Keratinocyte (primary cell): ENCODE data around the gene CD300C. TPM values are rescaled to one million over a fixed set of nuclear protein-coding genes. Genes with fewer than 3 reads are reported as not detected.

Experiments used
- DNase-seq: peaks from one replicate; pipeline ENCODE4 v3.0.0-alpha.2; 2011; ENCODE audit warnings: low read depth, missing footprints, low spot score
- FAIRE-seq: peaks from 2 replicates; lab custom pipeline; 2011; peaks lifted over from hg19 to GRCh38; lab: Jason Lieb, UNC
- H2AFZ ChIP-seq: 2 replicates; pipeline ENCODE4 v1.6.0; 2012; ENCODE audit warnings: low read length, control low read depth, inconsistent platforms; ENCODE audit not compliant: control insufficient read depth
- H3K27ac ChIP-seq: 2 replicates; pipeline ENCODE4 v1.5.1; 2011; ENCODE audit warnings: low read length; ENCODE audit not compliant: control insufficient read depth, insufficient read depth
- H3K27me3 ChIP-seq: 3 replicates; pipeline ENCODE4 v1.6.0; 2011; ENCODE audit warnings: low read length; ENCODE audit not compliant: control insufficient read depth, insufficient read depth; ENCODE audit errors: extremely low read depth
- H3K36me3 ChIP-seq, 2 experiments: 2 replicates in 1 of 2; 3 replicates in 1 of 2; pipeline ENCODE4 v1.5.1; 2011; ENCODE audit warnings: low read length in 2 of 2, mild to moderate bottlenecking in 1 of 2; ENCODE audit not compliant: control insufficient read depth in 2 of 2, insufficient read depth in 2 of 2; ENCODE audit errors: extremely low read depth in 1 of 2
- H3K4me1 ChIP-seq: 3 replicates; pipeline ENCODE4 v1.5.1; 2011; ENCODE audit warnings: low read length; ENCODE audit not compliant: control insufficient read depth, insufficient read depth; ENCODE audit errors: extremely low read depth
- H3K4me2 ChIP-seq: 3 replicates; pipeline ENCODE4 v1.6.0; 2011; ENCODE audit warnings: low read depth, low read length; ENCODE audit not compliant: control insufficient read depth, insufficient read depth; ENCODE audit errors: extremely low read depth
- H3K4me3 ChIP-seq, 3 experiments: fragments of 200-600 bp in 1 of 3; sonication (generic) in 1 of 3; 2 replicates in 2 of 3; 3 replicates in 1 of 3; pipeline ENCODE4 v1.5.1; 2011 to 2016; ENCODE audit warnings: low read length in 3 of 3, mild to moderate bottlenecking in 3 of 3, control low read depth in 2 of 3, inconsistent platforms in 1 of 3, low read depth in 1 of 3, mixed read lengths in 1 of 3, mixed run types in 1 of 3, moderate library complexity in 1 of 3; ENCODE audit not compliant: control insufficient read depth in 2 of 3, insufficient read depth in 2 of 3; ENCODE audit errors: extremely low read depth in 1 of 3
- H3K79me2 ChIP-seq: 2 replicates; pipeline ENCODE4 v1.6.0; 2012; ENCODE audit warnings: low read length; ENCODE audit not compliant: control insufficient read depth, insufficient read depth
- H3K9ac ChIP-seq: 3 replicates; pipeline ENCODE4 v1.6.0; 2011; ENCODE audit warnings: low read length; ENCODE audit not compliant: control insufficient read depth, insufficient read depth; ENCODE audit errors: extremely low read depth
- H3K9me1 ChIP-seq: 3 replicates; pipeline ENCODE4 v1.6.0; 2011; ENCODE audit warnings: low read length; ENCODE audit not compliant: control insufficient read depth, insufficient read depth; ENCODE audit errors: extremely low read depth
- H3K9me3 ChIP-seq: 2 replicates; pipeline ENCODE4 v1.5.1; 2012; ENCODE audit warnings: low read depth, low read length; ENCODE audit not compliant: control insufficient read depth
- H4K20me1 ChIP-seq: 3 replicates; pipeline ENCODE4 v1.6.0; 2011; ENCODE audit warnings: low read length; ENCODE audit not compliant: control insufficient read depth, insufficient read depth; ENCODE audit errors: extremely low read depth
- EZH2 ChIP-seq: IDR thresholded peaks from one replicate; pipeline ENCODE4 v1.6.1; 2012; ENCODE audit warnings: inconsistent platforms, mild to moderate bottlenecking, low read length, moderate library complexity
- dilution Hi-C: fragments of 300-500 bp; cut with MboI; formaldehyde crosslinking; loops from one replicate; pipeline ENCODE4 v1.7.0; 2020; ENCODE audit warnings: low sequenced_read_pairs; ENCODE audit not compliant: extremely low pct_ligation_motif_present
- polyA plus RNA-seq, 5 experiments: library from polyadenylated mRNA; depleted of rRNA in 3 of 5; stranded (reverse) in 3 of 5; stranded (forward) in 1 of 5; unstranded in 1 of 5; fragments of >200 nt; gene quantifications; 1 replicate in 1 of 5; 2 replicates in 3 of 5; 3 replicates in 1 of 5; pipeline versions ENCODE4 v1.2.1 to v1.2.3, GENCODE V29; 2011 to 2012; ENCODE audit warnings: missing spikeins in 2 of 5, low read depth in 1 of 5, low replicate concordance in 1 of 5
- TF ChIP-seq, protein P1 (sequence below), 3 experiments: IDR thresholded peaks in 1 of 3; conservative IDR thresholded peaks in 1 of 3; optimal IDR thresholded peaks in 1 of 3; 2 replicates in 2 of 3; 3 replicates in 1 of 3; pipeline versions ENCODE3 to v1.5.1; 2011; ENCODE audit warnings: low read length in 3 of 3, mild to moderate bottlenecking in 3 of 3, moderate library complexity in 2 of 3, control low read depth in 1 of 3, inconsistent platforms in 1 of 3; ENCODE audit not compliant: insufficient read depth in 2 of 3; ENCODE audit errors: extremely low read depth in 1 of 3

CD300C gene
- polyA plus RNA-seq, 1 donor (not counting 4 experiments of a cell fraction or from before 2014, with no cell fraction given) = not detected

DNA sequence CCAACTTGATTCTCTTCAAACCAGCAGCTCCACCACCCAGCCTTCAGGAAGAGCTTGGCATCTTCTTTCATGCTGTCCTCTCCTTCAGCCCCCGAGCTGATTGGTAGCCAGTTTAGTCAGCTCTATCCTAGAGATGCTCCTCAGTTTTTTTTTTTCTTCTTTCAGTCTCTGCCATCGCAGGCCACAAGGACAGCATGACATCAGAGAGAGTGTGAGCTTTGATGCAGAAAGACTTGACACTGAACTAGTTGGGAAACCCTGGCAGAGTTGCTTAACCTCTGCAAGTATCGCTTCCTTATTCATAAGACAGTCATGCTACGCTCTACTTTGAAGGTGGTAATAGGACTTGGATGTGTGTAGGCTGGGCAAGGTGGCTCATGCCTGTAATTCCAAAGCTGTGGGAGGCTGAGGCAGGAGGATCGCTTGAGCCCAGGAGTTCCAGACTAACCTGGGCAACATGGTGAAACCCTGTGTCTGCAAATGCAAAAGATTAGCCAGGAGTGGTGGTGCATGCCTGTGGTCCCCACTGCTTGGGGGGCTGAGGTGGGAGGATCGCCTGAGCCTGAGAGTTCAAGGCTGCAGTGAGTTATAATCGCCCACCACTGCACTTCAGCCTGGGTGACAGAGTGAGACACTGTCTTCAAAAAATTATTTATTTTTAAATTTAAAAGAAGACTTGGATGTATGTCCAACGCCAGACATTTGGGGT is 17.3 kb downstream of the CD300C start:
- FAIRE-seq (no peak), DNase-seq (no peak)
- Histone ChIP-seq H4K20me1 (no peaks in the 10 kb centered on the region), H3K4me3 (no peak overlapping the region), H3K4me1 (no peaks in the 10 kb centered on the region), H3K9ac (no peak overlapping the region), H3K4me2 (no peak overlapping the region), H3K36me3 (no peaks in the 10 kb centered on the region), H3K9me1 (no peaks in the 10 kb centered on the region), H3K79me2 (no peaks in the 10 kb centered on the region), H3K27me3 (no peaks in the 10 kb centered on the region), H3K27ac (no peak overlapping the region), H3K9me3 (no peaks in the 10 kb centered on the region), H2AFZ (no peak overlapping the region)
- dilution Hi-C loops = no loop called here
- TF ChIP-seq, protein P1, sequence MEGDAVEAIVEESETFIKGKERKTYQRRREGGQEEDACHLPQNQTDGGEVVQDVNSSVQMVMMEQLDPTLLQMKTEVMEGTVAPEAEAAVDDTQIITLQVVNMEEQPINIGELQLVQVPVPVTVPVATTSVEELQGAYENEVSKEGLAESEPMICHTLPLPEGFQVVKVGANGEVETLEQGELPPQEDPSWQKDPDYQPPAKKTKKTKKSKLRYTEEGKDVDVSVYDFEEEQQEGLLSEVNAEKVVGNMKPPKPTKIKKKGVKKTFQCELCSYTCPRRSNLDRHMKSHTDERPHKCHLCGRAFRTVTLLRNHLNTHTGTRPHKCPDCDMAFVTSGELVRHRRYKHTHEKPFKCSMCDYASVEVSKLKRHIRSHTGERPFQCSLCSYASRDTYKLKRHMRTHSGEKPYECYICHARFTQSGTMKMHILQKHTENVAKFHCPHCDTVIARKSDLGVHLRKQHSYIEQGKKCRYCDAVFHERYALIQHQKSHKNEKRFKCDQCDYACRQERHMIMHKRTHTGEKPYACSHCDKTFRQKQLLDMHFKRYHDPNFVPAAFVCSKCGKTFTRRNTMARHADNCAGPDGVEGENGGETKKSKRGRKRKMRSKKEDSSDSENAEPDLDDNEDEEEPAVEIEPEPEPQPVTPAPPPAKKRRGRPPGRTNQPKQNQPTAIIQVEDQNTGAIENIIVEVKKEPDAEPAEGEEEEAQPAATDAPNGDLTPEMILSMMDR (optimal IDR thresholded peaks at IDR 0.05 in 1 of 3, IDR thresholded peaks at IDR 0.05 in 1 of 3, conservative IDR thresholded peaks at IDR 0.05 in 1 of 3; ENCODE audit: extremely low read depth in 1 of 3, insufficient read depth in 2 of 3, low read length in 3 of 3) = no peak
- no peak for TF ChIP-seq EZH2

DNA sequence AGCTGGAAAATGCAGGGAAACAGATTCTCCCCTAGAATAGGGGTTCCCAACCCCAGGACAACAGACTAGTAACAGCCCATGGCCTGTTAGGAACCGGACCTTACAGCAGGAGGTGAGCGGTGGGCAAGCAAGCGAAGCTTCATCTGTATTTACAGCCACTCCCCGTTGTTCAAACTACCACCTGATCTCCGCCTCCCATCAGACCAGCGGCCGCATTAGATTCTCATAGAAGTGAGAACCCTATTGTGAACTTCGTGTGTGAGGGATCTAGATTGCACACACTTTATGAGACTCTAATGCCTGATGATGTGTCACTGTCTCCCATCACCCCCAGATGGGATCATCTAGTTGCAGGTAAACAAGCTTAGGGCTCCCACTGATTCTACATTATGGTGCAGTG is 18.2 kb downstream of the CD300C start:
- Histone ChIP-seq H4K20me1 (no peaks in the 10 kb centered on the region), H3K9me1 (no peaks in the 10 kb centered on the region), H3K27me3 (no peaks in the 10 kb centered on the region), H3K4me1 (no peaks in the 10 kb centered on the region), H2AFZ (no peak overlapping the region), H3K36me3 (no peaks in the 10 kb centered on the region), H3K27ac (no peak overlapping the region), H3K9ac (no peak overlapping the region), H3K9me3 (no peaks in the 10 kb centered on the region), H3K4me3 (no peak overlapping the region), H3K4me2 (no peak overlapping the region), H3K79me2 (no peaks in the 10 kb centered on the region)
- dilution Hi-C loops = no loop called here
- FAIRE-seq = no peak
- DNase-seq = no peak
- no peak for TF ChIP-seq EZH2
- TF ChIP-seq, protein P1 (optimal IDR thresholded peaks at IDR 0.05 in 1 of 3, IDR thresholded peaks at IDR 0.05 in 1 of 3, conservative IDR thresholded peaks at IDR 0.05 in 1 of 3; ENCODE audit: extremely low read depth in 1 of 3, insufficient read depth in 2 of 3, low read length in 3 of 3) = no peak
